ENCODE results near the gene XPR1. TPM values are rescaled to one million over a fixed set of nuclear protein-coding genes. Genes with fewer than 3 reads are reported as not detected.

The XPR1 gene
- total RNA-seq, 1 experiment from 2014 or later = 19.9 TPM

- H3K27me3 ChIP-seq (ENCODE audit: insufficient read depth, low read length) = no peaks in the 10 kb centered on the region
- ChIA-PET CTCF (interaction anchor here (1.3 kb wide), 1 partner anchor 254 kb away, joined by 4 read pairs; no protein-coding TSS in a partner anchor), RAD21 (ENCODE audit: low non-redundant PET in 1 of 2, low total read pairs in 2 of 2, uncharacterized antibody in 2 of 2, unreplicated experiment in 2 of 2) (no interaction called here), POLR2A (no interaction called here)
- H2AFZ ChIP-seq (ENCODE audit: low read depth, low read length, poor library complexity, severe bottlenecking) = no peak overlapping the region
- H3K27ac ChIP-seq (ENCODE audit: low read depth, low read length) = no peak overlapping the region
- ATAC-seq (no peak), DNase-seq (ENCODE audit: low read depth, low spot score) (no peak)
- no peak overlapping the region for H3K4me2 ChIP-seq (ENCODE audit: low read length)
- H3K9me3 ChIP-seq (ENCODE audit: control insufficient read depth in 1 of 2, insufficient read depth in 1 of 2, low read depth in 1 of 2, low read length in 2 of 2) = no peaks in the 10 kb centered on the region
- H3K79me2 ChIP-seq (ENCODE audit: insufficient read depth, low read length) = no peaks in the 10 kb centered on the region
- H3K9ac ChIP-seq (ENCODE audit: low read length) = no peak overlapping the region
- H3K4me3 ChIP-seq (replicated peaks in 1 of 2; ENCODE audit: low read depth in 1 of 2, low read length in 2 of 2) = no peak overlapping the region
- H4K20me1 ChIP-seq (ENCODE audit: insufficient read depth) = no peaks in the 10 kb centered on the region
- BruUV-seq (replicated peaks) = no TSS peak
- TF ChIP-seq CTCF (IDR thresholded peaks at IDR 0.05 in 2 of 3, conservative IDR thresholded peaks at IDR 0.05 in 1 of 3; ENCODE audit: borderline replicate concordance in 1 of 3, insufficient read depth in 1 of 3, low read depth in 2 of 3, low read length in 2 of 3) (no peak), POLR2AphosphoS5 (IDR thresholded peaks at IDR 0.05; ENCODE audit: low read depth, low read length) (no peak), EZH2phosphoT487 (IDR thresholded peaks at IDR 0.05; ENCODE audit: borderline replicate concordance) (no peak), CBX3 (IDR thresholded peaks at IDR 0.05; ENCODE audit: low read depth) (no peak), MAX (IDR thresholded peaks at IDR 0.05) (no peak)
- H3K4me1 ChIP-seq (ENCODE audit: control insufficient read depth in 1 of 2, insufficient read depth in 2 of 2, low read length in 2 of 2) = peaks cover 0 to 4% of the 10 kb centered on the region in 2 experiments; a peak in 1 of 4 replicates
- H3K36me3 ChIP-seq (ENCODE audit: control insufficient read depth in 1 of 2, insufficient read depth in 2 of 2, low read length in 2 of 2) = no peaks in the 10 kb centered on the region
- intact Hi-C loops (cut with micrococcal nuclease) = loop anchor here (10.0 kb wide), 1 partner anchor 537 kb away; no protein-coding TSS in a partner anchor
- H3K9me2 ChIP-seq (ENCODE audit: insufficient read depth) = no peaks in the 10 kb centered on the region
Observed at GRCh38 chr1:180887841-180888240, 256.0 kb downstream of the XPR1 start.

DNA sequence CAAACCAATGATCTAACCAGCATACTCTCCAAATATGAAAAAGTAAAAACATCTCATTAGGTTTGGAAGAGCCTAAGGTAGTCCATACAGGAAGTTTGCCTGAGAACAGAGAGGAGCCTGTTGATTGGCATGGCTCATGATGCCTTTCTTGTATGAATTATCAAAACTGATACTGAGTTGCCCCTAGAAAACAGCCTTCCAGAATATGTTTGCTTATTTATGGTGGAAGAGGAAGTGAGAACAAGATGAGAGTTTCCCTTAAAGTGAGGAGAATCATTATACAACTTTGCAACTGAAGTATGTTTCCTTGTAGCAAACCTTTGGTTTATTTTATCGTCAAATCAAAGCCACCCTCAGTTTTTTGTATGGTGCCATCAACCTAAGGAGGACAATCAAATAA, 257.0 kb downstream of the XPR1 start:
- RAD21 ChIA-PET (ENCODE audit: low non-redundant PET in 1 of 2, low total read pairs in 2 of 2, uncharacterized antibody in 2 of 2, unreplicated experiment in 2 of 2) = no interaction called here
- CTCF ChIA-PET = interaction anchor here (1.3 kb wide), 1 partner anchor 253 kb away, joined by 4 read pairs; no protein-coding TSS in a partner anchor
- Histone ChIP-seq H3K4me1 (ENCODE audit: control insufficient read depth in 1 of 2, insufficient read depth in 2 of 2, low read length in 2 of 2) (no peaks in the 10 kb centered on the region), H3K9ac (ENCODE audit: low read length) (no peak overlapping the region), H3K36me3 (ENCODE audit: control insufficient read depth in 1 of 2, insufficient read depth in 2 of 2, low read length in 2 of 2) (no peaks in the 10 kb centered on the region), H3K4me3 (replicated peaks in 1 of 2; ENCODE audit: low read depth in 1 of 2, low read length in 2 of 2) (no peak overlapping the region), H3K27me3 (ENCODE audit: insufficient read depth, low read length) (no peaks in the 10 kb centered on the region), H3K4me2 (ENCODE audit: low read length) (no peak overlapping the region), H3K27ac (ENCODE audit: low read depth, low read length) (no peak overlapping the region), H3K9me2 (ENCODE audit: insufficient read depth) (no peaks in the 10 kb centered on the region), H2AFZ (ENCODE audit: low read depth, low read length, poor library complexity, severe bottlenecking) (no peak overlapping the region), H3K79me2 (ENCODE audit: insufficient read depth, low read length) (no peaks in the 10 kb centered on the region), H4K20me1 (ENCODE audit: insufficient read depth) (no peaks in the 10 kb centered on the region), H3K9me3 (ENCODE audit: control insufficient read depth in 1 of 2, insufficient read depth in 1 of 2, low read depth in 1 of 2, low read length in 2 of 2) (no peaks in the 10 kb centered on the region)
- no peak for ATAC-seq
- intact Hi-C loops (cut with micrococcal nuclease) = loop anchor here (10.0 kb wide), 1 partner anchor 536 kb away; no protein-coding TSS in a partner anchor
- BruUV-seq (replicated peaks) = no TSS peak
- DNase-seq (ENCODE audit: low read depth, low spot score) = no peak
- POLR2A ChIA-PET = no interaction called here
- TF ChIP-seq SP1 (IDR thresholded peaks at IDR 0.05; ENCODE audit: low read depth) (no peak), ELF1 (IDR thresholded peaks at IDR 0.05; ENCODE audit: borderline replicate concordance, low read depth) (no peak), ZBTB33 (IDR thresholded peaks at IDR 0.05; ENCODE audit: extremely low read depth, insufficient replicate concordance, low read length) (no peak), POLR2A (IDR thresholded peaks at IDR 0.05; ENCODE audit: borderline replicate concordance, extremely low read depth, insufficient read depth, insufficient read length) (no peak), MAX (IDR thresholded peaks at IDR 0.05) (no peak), POLR2AphosphoS5 (IDR thresholded peaks at IDR 0.05; ENCODE audit: low read depth, low read length) (no peak)
- TF ChIP-seq, protein P1, sequence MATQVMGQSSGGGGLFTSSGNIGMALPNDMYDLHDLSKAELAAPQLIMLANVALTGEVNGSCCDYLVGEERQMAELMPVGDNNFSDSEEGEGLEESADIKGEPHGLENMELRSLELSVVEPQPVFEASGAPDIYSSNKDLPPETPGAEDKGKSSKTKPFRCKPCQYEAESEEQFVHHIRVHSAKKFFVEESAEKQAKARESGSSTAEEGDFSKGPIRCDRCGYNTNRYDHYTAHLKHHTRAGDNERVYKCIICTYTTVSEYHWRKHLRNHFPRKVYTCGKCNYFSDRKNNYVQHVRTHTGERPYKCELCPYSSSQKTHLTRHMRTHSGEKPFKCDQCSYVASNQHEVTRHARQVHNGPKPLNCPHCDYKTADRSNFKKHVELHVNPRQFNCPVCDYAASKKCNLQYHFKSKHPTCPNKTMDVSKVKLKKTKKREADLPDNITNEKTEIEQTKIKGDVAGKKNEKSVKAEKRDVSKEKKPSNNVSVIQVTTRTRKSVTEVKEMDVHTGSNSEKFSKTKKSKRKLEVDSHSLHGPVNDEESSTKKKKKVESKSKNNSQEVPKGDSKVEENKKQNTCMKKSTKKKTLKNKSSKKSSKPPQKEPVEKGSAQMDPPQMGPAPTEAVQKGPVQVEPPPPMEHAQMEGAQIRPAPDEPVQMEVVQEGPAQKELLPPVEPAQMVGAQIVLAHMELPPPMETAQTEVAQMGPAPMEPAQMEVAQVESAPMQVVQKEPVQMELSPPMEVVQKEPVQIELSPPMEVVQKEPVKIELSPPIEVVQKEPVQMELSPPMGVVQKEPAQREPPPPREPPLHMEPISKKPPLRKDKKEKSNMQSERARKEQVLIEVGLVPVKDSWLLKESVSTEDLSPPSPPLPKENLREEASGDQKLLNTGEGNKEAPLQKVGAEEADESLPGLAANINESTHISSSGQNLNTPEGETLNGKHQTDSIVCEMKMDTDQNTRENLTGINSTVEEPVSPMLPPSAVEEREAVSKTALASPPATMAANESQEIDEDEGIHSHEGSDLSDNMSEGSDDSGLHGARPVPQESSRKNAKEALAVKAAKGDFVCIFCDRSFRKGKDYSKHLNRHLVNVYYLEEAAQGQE (IDR thresholded peaks at IDR 0.05; ENCODE audit: low read depth) = no peak

All from HCT116 (cell line).